GM19240 (cell line): ENCODE results near the gene CEP85L.
A peak's percentile ranks its signal among the peaks of the same experiment; 100 is the strongest.

Experiments used
- DNase-seq: peaks from one replicate; pipeline ENCODE4 v3.0.0; 2011; ENCODE audit warnings: low spot score; ENCODE audit not compliant: insufficient read length

CEP85L gene

DNA sequence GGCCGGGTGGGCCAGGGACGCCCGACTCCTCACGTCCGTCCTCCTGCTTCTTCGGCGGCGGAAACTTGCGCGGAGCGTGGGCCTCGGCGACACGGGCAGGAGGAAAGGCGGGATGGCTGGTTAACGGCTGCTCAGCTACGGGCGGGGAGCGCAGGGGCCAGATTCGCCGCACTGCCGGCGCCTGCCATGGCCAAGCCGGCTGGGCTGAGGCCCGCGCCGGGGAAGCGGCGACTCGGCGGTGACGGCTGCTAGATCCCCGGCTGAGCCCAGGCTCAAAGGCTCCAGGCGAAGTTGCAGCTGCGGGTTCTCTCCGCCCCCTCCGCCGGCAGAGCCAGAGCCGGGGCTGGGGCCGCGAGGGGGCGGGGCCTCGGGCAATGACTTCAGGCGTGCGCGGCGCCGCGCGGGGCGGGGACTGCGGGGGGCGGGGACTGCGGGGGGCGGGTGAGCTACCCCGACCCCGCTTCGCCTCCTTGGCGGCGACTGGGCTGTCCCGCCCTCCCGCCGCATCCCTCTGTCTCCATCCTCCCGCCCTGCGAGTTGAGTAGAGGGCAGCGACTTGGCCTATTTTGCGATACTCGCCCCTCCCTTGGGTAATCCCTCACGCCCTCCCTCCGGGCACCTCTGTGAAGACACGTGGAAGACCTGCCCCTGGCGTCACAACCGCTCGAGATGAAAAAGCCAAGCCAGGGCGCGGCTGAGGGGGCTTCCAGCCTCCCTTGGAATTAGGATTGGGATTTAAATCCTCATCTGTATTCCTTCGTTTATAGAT, at the start of gene CEP85L:
Gene CEP85L (minus strand): TSS at position 310 of the 769 bp plus-strand sequence. CDS start 322 bp downstream, outside the sequence.
- DNase-seq, result peak; percentile 64

DNA sequence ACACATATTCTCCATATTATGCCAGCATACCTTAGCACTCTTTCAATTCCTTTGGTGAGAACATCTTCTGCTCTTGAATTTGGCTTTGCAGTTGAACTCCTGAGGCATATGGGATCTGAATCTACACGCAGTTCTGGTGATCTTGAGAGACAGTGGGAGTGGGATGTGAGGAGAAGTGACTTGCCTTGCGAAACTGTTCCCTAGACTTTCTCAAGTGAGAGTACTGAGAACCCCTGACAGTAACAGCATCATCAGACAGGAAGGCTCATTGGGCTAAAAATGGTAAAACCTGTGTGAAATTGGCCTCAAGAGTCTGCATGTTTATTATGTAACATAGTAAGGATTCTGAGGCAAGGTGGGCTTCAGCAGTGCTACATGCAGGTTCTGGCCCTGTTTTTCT, 49.1 kb upstream of the CEP85L start:
- DNase-seq, result no peak

DNA sequence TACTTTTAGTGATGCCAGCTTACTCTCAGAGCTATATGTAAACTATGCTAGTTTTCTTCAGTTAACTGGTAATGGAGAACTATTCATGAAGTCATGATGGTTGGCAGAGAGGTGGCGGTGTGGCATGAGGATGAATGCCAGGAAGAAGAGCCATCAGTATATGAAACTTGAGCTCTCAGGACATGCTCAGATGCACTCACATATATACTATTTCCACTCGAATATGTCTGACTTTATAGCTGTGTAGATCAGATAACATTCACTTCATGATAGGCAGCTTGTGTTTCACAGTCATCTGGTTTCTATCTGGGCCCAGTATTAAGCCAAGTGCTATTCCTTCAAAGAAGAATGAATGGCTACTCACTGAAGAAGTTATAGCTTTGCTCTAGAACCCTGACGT, 46.2 kb upstream of the CEP85L start:
- DNase-seq, result no peak

DNA sequence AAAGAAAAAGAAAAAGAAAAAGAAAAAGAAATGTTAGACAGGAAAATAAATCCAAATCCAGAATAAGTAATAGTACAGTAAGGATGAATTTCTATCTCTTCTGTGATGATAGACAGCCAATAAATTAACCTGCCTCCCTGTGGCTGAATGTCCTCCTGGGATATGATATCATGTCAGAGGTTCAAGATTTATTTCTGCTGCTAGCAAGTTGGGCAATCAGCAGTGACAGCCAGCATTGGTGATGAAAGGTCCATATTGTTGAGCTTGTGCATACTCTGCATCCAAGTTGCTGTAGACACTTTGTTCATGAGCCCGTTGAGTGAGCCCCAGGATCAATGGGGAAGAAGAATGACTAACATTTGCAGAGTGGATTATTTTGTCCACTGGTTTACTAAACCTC, 44.9 kb upstream of the CEP85L start:
- no peak for DNase-seq

DNA sequence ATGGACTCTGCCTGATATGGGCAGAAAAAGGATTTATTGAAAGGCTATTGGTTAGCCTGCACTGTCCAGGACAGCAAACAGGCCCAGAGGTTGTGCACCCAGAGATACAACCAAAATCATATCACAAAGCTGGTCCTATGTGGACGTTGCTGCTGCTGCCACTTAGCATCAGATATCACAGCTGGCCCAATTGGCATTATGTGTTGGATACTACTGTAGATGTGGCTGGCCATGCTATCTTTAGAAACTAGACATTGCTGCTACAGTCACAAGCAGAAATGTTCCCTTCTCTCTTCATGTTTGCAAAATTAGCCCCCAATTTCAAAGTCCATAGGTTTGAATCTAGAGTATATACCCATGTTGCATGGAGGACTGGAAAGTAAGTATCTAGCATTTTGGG, 42.2 kb upstream of the CEP85L start:
- no peak for DNase-seq

DNA sequence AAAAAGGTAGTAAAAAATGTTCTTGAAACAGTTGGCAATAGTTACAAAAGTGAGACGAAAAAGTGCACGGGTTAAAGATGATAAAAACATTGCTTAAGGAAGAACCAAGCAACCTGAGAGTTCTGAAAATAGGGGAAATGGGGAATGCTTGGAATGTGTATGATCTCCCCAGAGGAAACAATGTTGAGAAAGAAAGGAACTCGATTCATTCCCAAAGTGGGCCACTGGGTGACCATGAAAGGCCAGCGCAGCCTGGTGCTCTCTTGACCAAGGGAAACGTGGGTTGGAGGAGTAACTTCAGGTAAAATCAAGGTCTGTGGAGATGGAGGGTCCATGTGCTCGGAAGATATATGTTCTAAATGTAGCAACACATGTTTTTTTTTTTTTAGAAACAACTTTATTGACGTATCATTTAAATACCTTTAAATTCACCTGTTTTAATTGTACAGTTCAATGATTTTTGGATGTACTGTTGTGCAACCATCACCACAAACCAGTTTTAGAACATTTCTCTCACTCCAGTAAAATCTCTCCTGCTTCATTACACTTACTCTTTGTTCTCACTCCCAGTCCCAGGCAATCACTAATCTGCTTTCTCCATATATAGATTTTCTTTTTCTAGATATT, 34.5 kb upstream of the CEP85L start:
- DNase-seq, result no peak

DNA sequence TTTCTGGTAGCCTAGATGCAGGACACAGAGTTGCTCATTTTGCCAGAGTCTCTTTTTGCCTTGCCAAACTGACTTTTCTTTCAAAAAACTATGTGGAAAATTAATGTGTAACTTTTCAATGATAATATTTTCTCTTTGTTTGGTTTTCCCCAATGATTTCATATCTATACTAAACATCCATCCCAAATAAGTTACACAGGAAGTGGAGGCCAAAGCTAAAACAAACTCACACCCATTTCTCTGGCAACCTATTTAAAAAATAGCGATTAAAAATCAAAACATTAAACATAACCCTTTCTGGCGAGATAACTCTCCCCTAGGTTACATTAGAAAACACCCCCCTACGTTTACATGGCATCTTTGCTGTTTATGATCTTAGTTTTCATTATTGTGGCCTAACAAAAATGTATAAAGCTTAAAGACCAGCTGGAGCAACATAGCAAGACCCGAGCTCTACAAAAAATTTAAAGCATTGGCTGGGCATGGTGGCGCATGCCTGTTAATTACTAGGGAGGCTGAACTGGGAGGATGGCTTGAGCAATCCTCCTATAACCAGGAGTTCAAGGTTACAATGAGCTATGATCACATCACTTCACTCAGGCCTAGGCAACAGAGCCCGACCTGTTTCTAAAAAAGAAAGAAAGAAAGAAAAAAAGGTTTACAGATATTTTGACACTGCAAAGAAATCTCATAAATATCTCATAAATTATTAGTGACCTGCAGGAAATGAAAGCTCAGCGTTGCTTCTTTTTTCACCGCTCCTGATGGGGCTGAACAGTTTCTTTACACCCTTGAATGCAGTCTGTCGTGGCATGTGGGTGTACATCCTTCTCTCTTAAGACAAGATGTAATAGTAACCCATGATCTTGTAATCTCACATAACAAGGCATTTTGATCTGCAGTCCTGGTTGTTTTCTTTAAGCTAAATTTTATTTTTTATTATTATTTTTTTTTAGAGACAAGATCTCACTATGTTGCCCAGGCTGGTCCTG, 32.8 kb upstream of the CEP85L start:
- no peak for DNase-seq

DNA sequence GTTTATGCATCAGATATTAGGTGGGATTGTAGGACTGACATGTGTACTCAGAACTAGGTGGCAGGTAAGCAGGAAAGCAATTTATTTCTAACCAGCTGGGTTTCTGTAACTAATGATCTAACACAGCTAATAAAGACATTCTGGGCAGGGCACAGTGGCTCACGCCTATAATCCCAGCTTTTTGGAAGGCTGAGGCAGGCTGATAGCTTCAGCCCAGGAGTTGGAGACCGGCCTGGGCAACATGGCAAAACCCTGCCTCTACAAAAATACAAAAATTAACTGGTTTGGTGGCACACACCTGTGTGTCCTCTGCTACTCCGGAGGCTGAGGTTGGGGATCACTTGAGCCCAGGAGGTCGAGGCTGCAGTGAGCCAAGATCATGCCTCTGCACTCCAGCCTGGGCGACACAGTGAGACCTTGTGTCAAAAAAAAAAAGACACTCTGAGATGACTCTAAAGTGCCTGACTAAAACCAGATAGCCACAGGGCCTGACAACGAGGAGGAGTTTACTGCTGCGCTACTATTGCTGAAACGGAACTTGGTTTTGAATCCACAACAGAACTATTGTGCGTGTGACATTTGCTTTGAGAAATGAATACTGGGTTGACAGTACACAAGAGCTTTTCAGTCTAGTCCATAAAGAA, 29.2 kb upstream of the CEP85L start:
- no peak for DNase-seq

DNA sequence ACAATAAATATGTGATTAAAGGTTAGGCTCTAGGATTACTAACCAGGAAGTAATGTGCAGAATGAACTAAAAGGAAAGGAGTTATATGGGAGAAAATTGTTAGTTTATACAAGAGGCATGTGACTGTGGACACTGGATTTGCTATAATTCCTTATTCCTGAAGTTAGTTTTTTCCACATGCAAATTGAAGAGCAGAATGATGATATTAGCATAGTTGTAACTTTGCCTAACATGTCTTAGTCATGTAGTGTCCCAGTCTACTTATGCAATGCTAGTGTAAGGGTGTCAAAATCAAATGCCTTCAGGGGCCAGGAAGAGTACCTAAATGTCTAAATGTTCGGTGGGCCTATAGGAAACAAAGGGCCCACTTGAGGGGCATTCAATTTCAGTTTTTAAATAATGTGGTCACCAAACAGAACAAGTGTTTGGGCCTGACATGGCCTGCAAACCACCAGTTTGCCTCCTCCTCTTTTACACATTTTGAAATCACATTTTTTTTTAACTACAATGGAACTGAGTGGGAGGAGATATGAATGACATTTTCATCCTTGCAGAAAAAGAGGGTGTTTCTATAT, 28.0 kb upstream of the CEP85L start:
- no peak for DNase-seq

DNA sequence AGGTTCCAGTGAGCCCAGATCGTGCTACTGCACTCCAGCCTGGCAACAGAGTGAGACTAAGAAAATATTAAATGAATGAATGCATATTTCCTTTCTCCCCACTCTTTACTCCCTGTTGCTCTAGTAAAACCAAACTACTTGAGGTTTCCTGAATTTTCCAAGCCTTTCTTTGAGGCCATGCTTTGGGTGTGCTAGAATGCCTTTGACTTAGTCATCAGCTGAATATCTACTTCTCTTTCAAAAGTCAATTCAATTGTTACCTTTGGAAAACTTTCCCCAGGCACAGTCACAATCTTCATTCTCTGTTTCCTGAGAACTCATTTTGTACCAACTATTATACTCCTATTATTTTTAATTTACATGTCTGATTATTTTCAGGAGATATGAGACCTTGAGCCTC, 27.5 kb upstream of the CEP85L start:
- no peak for DNase-seq

DNA sequence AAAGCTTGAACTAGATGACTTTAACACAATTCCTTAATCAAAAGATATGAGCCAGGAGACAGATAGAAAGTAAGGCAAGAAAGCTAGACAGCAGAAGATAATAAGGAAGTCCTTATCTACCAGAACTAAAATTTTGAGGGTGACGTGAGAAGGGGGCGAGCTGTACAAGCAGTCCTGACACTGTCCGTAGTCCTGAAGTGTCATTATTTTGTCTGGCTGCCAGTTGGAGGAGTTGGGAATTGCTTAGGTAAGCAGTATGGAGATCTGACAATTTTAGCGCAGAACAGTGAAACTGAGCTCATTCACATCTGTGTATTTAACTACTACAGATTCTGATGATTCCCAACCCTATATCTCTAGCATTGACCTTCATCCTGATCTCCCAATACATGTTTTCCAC, 25.8 kb upstream of the CEP85L start:
- DNase-seq, result no peak

DNA sequence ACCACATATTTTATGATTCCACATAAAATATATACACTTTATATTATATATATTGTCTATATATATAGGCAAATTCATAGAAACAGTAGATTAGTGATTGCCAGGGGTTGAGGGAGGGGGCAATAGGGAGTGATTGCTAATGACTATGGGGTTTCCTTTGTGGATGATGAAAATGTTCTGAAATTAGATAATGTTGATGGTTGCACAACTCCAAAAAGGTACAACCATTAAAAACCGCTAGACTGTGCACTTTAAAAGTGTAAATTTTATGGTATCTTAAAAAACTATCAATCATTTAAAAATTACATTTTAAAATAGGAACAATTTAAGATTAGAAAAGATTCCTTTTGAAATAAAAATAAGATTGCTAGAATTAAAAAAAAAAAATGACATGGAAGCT, 23.8 kb upstream of the CEP85L start:
- DNase-seq, result no peak

DNA sequence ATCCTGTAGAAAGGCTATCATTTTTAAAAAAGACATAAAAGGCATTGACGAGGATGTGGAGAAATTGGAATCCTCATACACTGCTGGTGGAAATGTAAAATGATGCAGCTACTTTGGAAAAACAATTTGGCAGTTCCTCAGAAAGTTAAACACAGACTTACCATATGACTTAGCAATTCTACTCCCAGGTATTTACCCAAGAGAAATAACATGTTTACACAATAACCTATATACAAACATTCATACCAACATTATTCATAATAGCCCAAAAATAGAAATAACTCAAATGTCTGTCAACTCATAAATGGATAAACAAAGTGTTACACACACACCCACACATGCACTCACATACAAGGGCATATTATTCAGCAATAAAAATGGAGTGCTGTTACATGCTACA, 23.4 kb upstream of the CEP85L start:
- DNase-seq, result no peak

DNA sequence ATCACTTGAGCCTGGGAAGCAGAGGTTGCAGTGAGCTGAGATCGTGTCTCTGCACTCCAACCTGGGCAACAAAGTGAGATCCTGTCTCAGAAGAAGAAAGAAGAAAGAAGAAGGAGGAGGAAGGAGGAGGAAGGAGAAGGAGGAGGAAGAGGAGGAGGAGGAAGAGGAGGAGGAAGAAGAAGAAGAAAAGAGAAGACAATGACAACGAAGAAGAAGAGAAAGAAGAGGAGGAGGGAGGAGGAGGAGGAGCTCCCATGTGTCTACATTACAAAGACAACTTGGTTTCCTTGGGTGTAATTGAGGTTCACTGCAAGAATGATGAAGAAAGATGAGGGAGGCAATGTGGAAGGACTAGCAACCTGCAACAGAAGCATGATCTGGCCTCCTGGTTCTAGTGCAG, 21.3 kb upstream of the CEP85L start:
- no peak for DNase-seq

DNA sequence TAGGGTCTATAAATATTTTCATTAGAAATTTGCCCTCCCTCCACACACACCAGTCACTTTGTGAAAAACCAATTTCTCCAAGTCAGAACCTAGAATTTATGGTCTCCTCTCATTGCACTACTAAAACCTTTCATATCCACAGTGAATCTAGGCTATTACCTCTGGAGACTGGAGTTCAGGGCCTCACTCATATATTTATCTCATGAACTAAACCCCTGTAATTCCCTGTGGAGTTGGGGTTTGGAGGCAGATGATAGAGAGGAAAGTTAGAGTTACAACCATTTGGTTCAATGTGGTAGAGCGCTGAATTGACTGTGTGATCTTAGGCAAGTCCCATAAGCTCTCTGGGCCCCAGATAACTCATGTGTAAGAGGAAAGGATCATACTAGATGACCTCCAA, 18.2 kb upstream of the CEP85L start:
- DNase-seq, result no peak

DNA sequence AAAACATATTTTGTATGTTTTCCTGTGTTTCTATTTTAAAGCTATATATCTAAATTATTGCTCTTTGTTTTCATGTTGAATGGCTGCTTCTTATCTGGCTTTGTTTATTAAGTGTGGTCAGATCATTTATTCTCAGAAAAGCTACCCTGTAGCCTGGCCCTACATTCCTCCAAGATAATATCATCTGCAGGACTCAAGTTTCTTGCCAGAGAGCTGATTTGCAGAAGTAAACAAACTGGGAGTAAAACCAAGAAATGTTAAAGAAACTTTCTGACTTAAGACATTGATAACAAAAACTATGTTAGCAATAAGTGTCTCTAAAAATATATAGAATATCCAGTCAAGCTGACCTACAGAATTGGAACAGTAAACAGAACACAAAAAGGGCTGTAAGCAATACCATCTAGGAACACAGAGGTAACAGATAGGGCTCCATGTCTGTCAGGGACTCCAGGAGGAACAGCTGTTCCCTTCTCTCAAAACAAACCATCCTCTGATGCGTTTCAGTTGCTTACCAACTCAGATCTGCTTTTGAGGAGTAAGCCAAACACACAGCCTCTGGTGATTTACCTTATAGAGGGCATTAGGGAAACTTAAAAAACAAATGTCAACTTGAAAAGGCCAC, 17.5 kb upstream of the CEP85L start:
- DNase-seq, result no peak

DNA sequence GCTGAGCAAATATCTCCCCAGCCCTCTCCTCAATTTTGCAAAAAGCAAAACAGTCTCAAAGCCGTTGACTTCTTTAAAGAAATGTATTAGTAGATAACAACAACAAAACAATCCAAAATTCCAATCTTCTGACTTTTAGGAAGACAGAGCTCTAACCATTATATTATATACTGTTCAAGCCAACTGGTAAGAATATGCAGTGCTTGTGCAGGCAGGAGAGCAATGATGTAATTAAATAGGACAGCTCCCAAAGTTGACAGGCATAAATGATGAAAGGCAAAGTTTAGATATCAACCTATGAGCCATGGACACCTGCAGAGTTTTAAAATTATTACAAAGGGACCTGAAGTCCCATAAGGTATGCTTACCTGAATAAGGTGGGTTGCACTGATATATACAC, 16.6 kb upstream of the CEP85L start:
- DNase-seq, result no peak

DNA sequence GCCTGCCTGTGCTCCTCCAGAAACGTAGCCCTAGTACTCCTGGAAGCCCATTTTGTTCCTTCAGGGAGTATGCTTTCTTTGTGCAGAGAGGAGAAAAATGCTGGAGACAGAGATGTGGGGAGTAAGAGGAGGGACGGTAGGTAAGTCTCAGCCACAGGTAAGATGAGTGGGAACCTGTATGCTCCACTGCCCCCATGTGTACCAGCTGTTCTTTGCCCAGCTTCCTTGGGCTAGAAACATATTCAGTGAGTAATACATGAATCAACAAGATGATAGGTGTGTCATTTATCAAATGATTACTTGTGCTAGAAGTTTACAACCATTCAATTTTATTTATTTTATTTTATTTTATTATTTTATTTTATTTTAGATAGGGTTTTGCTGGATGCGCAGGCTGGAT, 13.6 kb upstream of the CEP85L start:
- no peak for DNase-seq

DNA sequence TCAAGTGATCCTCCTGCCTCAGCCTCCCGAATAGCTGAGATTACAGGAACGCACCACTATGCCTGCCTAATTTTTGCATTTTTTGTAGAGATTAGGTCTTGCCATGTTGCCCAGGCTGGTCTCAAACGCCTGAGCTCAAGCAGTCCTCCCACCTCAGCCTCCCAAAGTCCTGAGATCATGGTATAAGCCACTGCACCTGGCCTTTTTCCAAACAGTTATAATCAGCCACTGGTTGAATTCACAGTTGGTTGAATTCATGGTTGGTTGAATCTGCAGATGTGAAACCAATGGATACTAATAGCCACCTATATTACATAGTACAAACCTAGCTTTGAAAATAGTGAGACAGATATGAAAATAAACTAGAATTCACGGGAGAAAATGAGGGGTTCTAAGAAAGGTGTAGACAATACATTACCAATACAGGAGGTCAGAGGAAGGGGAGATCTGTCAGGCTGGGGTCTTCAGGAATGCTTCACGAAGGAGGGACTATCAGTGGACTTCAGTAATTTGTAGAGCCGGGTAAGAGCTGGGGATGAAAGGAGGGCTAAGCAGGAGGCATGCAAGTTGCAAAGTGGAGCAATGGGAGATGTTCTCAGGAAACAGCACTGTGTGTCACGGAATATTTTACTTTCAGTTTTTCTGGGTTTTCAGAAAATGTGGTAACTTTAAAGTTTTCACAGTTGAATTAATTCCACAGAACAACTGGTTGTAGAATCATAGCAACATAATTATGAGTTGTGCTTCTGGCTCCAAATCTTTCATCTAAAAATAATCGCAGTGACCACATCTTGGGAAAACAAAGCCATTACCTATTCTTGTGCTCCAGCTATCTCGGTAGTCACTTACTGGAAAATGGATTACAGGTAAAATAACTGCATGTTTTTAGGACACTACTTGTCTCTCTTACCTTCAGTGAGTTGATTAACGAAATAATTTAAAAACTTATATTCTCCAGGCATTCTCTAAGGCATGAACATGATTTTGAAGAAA, 12.9 kb upstream of the CEP85L start:
- no peak for DNase-seq

DNA sequence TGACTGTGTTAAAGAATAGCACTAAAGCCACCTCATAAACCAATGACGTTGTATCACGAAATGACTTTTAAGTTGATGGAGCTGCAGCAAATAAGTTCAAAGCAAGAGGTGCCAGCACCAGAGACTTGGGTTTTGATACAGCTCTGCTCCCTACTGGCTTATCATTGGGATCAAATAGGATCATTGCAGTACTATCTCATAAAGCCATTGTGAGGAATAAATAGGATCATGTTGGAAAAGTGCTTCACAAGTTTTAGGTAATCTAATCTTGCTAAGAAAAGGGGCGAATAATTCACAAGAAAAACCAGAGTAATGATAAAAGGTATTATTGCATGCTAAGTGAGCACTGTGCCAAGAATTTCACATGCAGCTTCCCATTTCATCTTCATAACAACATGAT, 10.4 kb upstream of the CEP85L start:
- no peak for DNase-seq
